COLO668 (cell line): Measurements from ENCODE around the gene IL1RN.

ENCODE experiments used
- DNase-seq: peaks from one replicate; lab custom pipeline; 2025; ENCODE audit not compliant: unreplicated experiment; lab: John Stamatoyannopoulos, UW

Gene IL1RN

GRCh38 chr2:113171334-113172075 lies 44.1 kb downstream of the IL1RN start:
- no peak for DNase-seq

- no peak for DNase-seq
These were observed 45.5 kb downstream of the IL1RN start for GRCh38 chr2:113172721-113173541.

- DNase-seq = no peak
These were observed 46.4 kb downstream of the IL1RN start, which contains the start of gene PSD4 for GRCh38 chr2:113173542-113174375. PSD4 (plus strand) TSS chr2:113173971; CDS start chr2:113182457, 8,486 bp downstream.

- no peak for DNase-seq
These were observed 47.0 kb downstream of the IL1RN start for GRCh38 chr2:113174376-113174750.

GRCh38 chr2:113175042-113175628 lies 47.7 kb downstream of the IL1RN start:
- no peak for DNase-seq

GRCh38 chr2:113175736-113176695 lies 48.6 kb downstream of the IL1RN start:
- no peak for DNase-seq

GRCh38 chr2:113176696-113177355 lies 49.4 kb downstream of the IL1RN start:
- no peak for DNase-seq

- no peak for DNase-seq
These were observed 50.8 kb downstream of the IL1RN start for GRCh38 chr2:113178069-113178746.

- no peak for DNase-seq
These were observed 51.5 kb downstream of the IL1RN start for GRCh38 chr2:113178891-113179290.

- no peak for DNase-seq
These were observed 52.1 kb downstream of the IL1RN start for GRCh38 chr2:113179446-113180045.

- DNase-seq = no peak
These were observed 52.9 kb downstream of the IL1RN start for GRCh38 chr2:113180131-113180946.

GRCh38 chr2:113181258-113182051 lies 54.1 kb downstream of the IL1RN start:
- no peak for DNase-seq

- DNase-seq = no peak
These were observed 55.3 kb downstream of the IL1RN start for GRCh38 chr2:113182471-113183260.

GRCh38 chr2:113183264-113183663 lies 55.9 kb downstream of the IL1RN start:
- DNase-seq = no peak
